GM18502 (cell line): ENCODE results near the gene TEX19.
"Not testable (repeated sequence)": the region's sequence is repeated elsewhere in the genome, so short reads cannot be mapped to it uniquely, and the experiment has no call there.

Experiments used
- ATAC-seq: cut with Tn5 transposase; IDR thresholded peaks from one replicate; pipeline ENCODE4 v1.9.1; 2021; ENCODE audit warnings: mild to moderate bottlenecking; ENCODE audit not compliant: unreplicated experiment, poor library complexity

Gene TEX19

DNA sequence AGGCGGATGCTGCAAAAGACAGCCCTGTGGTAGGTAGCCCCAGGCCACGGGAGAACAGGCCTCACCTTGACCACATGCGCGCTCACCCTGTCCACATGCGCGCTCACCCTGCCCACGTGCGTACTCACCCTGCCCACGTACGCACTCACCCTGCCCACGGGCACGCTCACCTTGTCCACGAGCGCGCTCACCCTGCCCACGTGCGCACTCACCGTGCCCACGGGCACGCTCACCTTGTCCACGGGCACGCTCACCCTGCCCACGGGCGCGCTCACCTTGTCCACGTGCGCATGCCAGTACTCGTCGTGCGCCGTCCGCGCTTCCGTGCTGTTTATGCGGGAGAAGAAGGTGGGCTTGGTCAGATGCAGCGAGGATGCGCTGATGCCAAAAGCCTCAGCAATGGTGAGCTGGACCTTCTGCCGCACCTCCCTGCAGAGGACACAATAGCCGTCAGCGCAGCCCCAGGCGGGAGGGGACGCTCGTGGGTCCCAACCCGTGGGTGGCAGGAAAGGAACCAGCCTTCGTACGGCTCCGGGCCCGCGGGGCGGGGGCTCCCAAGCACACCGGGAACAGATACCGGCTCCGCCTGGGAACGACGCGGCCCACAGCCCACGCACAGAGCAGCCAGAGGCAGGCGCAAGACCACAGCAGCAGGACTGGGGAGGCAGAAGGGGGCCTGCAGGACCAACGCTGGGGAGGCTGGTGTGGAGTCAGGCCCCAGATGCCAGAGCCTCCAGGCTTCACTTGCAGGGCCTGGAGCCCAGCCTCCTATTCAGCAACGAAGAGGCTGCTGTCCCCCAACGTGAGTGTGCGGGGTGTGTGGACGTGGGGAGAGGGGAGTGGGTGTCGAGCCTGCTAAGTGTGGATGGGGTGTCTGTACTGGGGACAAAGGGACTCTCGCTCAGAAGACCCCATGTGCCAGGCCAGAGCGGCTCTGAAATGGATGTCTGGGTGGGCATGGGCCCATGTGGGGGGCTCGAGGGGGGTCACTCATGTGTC is 44.9 kb downstream of the TEX19 start:
- ATAC-seq, result no peak

DNA sequence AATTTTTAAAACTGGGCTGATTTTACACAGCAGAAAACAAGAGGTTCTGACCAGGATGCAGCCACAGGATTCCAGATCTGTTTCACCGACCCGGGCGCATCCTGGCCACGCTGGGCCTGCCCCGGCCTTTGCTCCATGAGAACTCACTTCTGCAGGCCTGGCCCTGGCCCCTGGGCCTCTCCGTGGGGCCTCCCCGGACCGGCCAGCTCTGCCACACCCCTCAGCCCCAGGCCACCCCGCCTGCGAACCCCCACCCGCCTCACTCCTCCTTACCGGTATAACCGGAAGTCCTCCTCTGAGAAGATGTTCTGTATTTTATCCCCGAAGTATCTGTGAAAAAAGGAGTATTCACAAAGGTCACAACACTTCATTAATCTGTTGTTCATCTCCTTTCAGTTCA is 46.0 kb downstream of the TEX19 start:
- no peak for ATAC-seq

DNA sequence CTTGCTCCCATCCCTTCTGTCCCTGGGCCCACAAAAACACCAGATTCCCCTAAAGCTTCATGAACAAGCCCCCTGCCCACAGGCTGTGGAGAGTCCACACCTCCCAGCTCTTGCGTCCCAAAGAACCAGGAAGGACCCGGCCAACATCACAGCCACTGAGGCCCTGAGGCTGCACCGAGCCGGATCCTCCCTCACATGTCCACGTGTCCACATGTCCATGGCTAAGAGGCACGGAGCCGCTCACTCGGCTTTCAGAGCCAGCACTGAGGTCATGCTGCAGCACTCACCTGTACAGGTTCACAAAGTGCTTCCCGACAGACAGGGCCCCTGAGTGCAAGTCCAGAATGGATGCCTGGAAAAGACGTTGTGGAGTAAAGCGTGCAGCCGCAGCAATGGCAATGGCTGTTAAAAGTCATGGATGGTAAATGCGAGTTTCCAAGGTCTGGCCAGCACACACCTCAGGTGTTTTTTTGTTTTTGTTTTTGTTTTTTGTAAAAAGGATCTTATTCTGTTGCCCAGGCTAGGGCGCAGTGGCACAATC is 47.2 kb downstream of the TEX19 start:
- no peak for ATAC-seq

DNA sequence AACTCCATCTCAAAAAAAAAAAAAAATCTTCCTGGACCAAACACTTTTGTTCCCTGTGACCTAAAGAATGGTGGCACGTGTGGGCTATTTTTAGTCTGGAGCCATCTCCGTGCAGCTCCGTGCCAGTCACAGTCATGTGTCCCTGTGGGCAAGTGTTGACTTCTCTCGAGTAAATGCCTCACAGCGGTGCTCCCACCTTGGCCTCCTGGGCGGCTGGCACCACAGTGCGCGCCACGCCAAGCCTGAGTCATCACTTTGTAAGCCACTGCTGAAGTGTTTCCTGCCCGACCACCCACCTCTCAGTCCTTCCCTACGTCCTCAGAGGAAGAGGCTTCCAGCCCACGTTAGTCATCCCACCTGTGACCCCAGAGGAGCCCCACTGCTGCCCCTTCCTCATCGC is 48.2 kb downstream of the TEX19 start:
- ATAC-seq, result no peak

GRCh38 chr17:82408288-82408937 is 49.4 kb downstream of the TEX19 start:
- ATAC-seq, result no peak

DNA sequence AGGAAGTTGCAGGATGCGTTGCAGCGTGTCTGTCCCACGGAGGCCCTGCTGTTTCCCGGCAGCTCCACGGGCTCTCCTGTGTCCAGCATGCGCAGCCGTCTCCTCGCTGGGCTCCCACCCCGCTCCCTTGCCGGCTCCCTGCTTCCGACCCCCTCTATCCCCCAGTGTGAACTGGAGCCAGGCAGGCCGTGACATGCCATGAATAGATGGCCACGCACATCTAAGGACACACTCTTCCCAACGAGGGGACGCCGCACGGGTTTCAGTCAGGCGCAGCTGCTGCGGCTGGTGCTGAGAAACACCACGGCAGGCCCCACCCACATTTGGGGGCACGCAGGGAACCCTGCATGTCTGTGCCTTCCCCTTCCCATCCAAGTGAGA is 49.9 kb downstream of the TEX19 start:
- no peak for ATAC-seq

DNA sequence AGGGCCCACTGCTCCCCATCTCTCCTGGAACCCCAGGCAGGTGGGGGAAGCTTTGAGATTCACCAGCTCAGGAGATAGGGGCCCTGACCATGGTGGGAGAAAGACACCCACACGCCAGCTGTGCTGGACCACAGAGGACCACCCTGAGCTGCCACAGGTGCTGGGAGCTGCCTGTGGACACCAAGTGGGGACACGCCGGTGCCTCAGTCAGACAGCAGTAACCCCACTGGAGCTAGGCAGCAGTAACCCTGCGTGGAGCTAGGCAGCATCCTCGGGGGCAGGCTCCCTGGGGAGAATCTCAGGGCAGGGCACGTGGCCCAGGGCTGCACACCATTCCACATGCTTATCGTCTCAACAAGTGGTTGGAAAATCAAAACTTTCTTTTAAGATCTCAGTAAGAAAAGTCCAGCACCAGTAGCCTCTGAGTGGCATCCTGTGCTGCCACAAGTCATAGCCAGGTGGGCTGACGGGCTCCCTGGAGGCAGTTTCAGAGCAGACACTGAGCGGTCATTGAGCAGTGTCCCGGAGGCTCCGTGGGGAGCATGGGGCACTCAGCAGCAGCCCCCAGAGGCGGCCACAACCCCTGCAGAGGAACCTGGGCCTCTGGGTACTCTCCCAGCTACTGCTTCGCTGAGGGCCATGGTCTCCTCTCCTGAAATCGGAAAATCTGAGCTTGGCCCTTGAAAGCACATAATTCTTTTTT is 51.1 kb downstream of the TEX19 start:
- ATAC-seq, result no peak

DNA sequence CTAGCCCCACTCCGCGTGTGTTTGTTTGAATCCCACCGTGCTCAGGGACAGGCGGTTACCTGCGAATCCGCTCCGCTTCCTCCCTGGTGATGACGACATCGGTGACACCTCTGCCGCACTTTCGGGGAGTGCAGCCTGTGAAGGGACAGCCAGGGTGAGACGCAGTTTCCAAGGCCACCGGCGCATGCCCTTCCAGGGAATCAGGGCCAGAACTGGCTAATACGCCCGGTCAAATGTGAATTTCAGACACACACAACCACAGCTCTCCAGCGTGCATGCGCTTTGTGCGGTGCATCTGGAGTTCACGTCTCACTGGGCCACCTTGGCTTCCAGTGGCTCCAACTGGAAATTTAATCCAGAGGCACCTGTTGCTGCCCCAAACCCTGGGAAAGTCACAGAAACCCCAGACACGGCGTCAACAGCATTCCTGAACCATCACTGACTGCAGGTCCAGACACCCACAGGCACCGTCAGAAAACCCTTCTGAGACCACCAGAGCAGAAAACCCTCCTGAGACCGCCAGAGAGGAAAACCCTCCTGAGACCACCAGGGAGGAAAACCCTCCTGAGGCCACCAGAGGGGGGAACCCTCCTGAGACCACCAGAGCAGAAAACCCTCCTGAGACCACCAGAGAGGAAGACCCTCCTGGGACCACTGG is 52.5 kb downstream of the TEX19 start:
- no peak for ATAC-seq

DNA sequence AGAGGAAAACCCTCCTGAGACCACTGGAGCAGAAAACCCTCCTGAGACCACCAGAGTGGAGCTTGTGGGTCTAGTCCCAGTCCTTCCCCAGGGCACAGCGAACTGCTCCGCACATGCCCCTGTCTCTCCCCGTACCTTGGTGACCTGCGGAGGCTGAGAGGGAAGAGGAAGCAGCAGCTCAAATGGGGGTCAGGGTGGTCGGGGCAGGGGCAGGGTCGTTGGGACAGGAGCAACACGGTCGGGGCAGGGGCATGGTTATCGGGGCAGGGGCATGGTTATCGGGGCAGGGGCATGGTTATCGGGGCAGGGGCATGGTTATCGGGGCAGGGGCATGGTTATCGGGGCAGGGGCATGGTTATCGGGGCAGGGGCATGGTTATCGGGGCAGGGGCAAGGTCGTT is 53.0 kb downstream of the TEX19 start:
- ATAC-seq, result not testable (repeated sequence)

DNA sequence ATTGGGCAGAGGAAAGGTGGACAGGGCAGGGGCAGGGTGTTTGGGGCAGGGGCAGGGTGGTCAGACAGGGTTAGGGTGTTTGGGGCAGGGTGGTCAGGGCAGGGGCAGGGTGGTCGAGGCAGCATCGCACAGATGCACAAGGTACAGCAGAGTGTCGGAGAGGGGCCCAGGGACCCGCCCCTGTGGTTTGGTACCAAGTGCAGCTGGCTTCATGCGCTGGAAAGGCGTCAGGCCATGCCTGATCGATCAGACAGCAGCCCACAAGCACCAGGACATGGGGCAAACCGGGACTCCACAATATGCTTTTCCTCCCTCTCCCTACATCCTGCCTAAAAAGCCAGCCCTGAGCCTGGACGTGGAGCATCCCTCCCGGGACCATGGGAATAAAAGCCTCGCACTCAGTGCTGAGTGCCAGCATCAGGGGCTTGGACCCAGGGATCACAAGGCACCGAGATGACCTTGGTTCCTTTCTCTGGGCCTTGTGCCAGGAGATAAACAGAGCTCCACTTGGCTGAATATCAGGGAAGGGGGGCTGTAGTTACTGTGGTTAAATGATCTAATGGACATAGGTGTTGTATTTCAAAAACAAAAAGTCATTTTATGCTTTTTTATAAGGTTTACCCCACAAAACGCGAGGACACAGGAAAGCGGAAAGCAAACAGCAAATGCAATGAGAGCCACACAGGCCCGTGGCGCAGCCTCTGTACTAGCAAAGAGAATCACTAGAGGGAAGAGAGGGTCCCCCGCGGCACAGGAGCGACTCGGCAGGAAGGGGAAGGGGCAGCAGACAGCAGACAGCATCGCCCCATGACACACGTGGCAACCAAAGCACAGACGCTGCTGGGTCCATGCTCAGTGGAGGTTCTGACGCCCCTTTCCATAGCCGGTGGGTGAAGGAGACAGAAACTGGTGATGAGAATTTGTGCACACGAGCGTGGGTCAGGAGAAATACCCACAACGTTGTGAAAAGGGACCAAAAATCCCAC is 53.8 kb downstream of the TEX19 start:
- no peak for ATAC-seq
